NCI-H2029 treated with DMSO at 0.1 percent for 48 hours (cell line): ENCODE measurements around the gene PRSS57.

Experiments used
- DNase-seq: peaks from one replicate; lab custom pipeline; 2025; lab: John Stamatoyannopoulos, UW

Gene PRSS57

DNA sequence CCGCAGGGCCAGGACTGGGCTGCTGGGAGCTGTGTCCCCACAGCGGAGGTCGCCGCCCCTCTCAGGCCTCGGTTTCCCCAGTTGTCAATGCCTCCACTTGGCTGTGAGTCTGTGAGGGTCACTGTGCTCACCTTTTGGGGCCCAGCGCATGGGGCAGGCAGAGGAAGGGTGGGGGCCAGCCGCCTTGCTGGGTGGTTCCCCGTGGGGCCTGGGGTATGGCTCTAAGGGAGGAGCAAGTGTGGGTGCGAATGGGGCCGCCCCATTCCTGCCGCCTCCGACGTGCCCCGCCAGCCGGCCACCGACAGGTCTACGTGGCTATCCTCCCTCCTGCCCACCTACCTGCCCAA, 56.4 kb downstream of the PRSS57 start:
- DNase-seq: no peak
